Neural progenitor cell (in vitro differentiated cells): ENCODE measurements around the gene PCNT. TPM values are rescaled to one million over a fixed set of nuclear protein-coding genes. Genes with fewer than 3 reads are reported as not detected.

Source experiments
- DNase-seq: peaks from one replicate; pipeline ENCODE4 v3.0.0-alpha.2; 2016; ENCODE audit warnings: low spot score
- H2AFZ ChIP-seq: fragments of 200-600 bp; sonication (generic); replicated peaks from 2 replicates; pipeline ENCODE4 v1.6.1; 2016; ENCODE audit warnings: antibody characterized with exemption
- H3F3A ChIP-seq: fragments of 200-600 bp; sonication (generic); 2 replicates; pipeline ENCODE4 v1.6.1; 2016; ENCODE audit warnings: antibody characterized with exemption, low read depth
- H3K27ac ChIP-seq: fragments of 200-600 bp; sonication (generic); 2 replicates; pipeline ENCODE4 v1.5.1; 2016; ENCODE audit warnings: mild to moderate bottlenecking
- H3K27me3 ChIP-seq: fragments of 200-600 bp; sonication (generic); 2 replicates; pipeline ENCODE4 v1.6.1; 2016; ENCODE audit warnings: mild to moderate bottlenecking, moderate library complexity
- H3K36me3 ChIP-seq: fragments of 200-600 bp; sonication (generic); 2 replicates; pipeline ENCODE4 v1.5.1; 2016
- H3K4me1 ChIP-seq: fragments of 200-600 bp; sonication (generic); 2 replicates; pipeline ENCODE4 v1.6.1; 2016; ENCODE audit warnings: mixed run types
- H3K4me2 ChIP-seq: fragments of 200-600 bp; sonication (generic); 2 replicates; pipeline ENCODE4 v1.6.1; 2016
- H3K4me3 ChIP-seq: fragments of 200-600 bp; sonication (generic); 2 replicates; pipeline ENCODE4 v1.5.1; 2016
- H3K79me2 ChIP-seq: fragments of 200-600 bp; sonication (generic); 2 replicates; pipeline ENCODE4 v1.6.1; 2016; ENCODE audit warnings: low read depth
- H3K9ac ChIP-seq: fragments of 200-600 bp; sonication (generic); 2 replicates; pipeline ENCODE4 v1.6.1; 2016
- H3K9me3 ChIP-seq: fragments of 200-600 bp; sonication (generic); 2 replicates; pipeline ENCODE4 v1.5.1; 2016; ENCODE audit warnings: low read depth
- H4K20me1 ChIP-seq: fragments of 200-600 bp; sonication (generic); 2 replicates; pipeline ENCODE4 v1.6.1; 2016; ENCODE audit warnings: low read depth
- H3K27ac Mint-ChIP-seq: 3 replicates; pipeline ENCODE4 v1.8.0; 2021; ENCODE audit warnings: mixed read lengths
- H3K27me3 Mint-ChIP-seq: 2 replicates; pipeline ENCODE4 v1.8.0; 2022; ENCODE audit warnings: low read depth, mild to moderate bottlenecking, inconsistent platforms, moderate library complexity, mixed read lengths; ENCODE audit not compliant: insufficient read depth
- H3K36me3 Mint-ChIP-seq: 3 replicates; pipeline ENCODE4 v1.8.0; 2021; ENCODE audit warnings: mixed read lengths
- H3K4me1 Mint-ChIP-seq: 3 replicates; pipeline ENCODE4 v1.8.0; 2021; ENCODE audit warnings: mixed read lengths
- H3K4me3 Mint-ChIP-seq: 3 replicates; pipeline ENCODE4 v1.8.0; 2021; ENCODE audit warnings: mild to moderate bottlenecking, moderate library complexity, mixed read lengths
- H3K9me3 Mint-ChIP-seq: 3 replicates; pipeline ENCODE4 v1.8.0; 2020; ENCODE audit warnings: mixed read lengths
- CTCF ChIP-seq: fragments of 200-600 bp; sonication (generic); IDR thresholded peaks from 2 replicates; pipeline ENCODE4 v1.5.1; 2017; ENCODE audit warnings: antibody characterized with exemption, mild to moderate bottlenecking
- EZH2 ChIP-seq: fragments of 200-600 bp; sonication (generic); IDR thresholded peaks from 2 replicates; pipeline ENCODE4 v1.6.1; 2017; ENCODE audit warnings: antibody characterized with exemption, mild to moderate bottlenecking, moderate library complexity
- EZH2phosphoT487 ChIP-seq: fragments of 200-600 bp; sonication (generic); IDR thresholded peaks from 2 replicates; pipeline ENCODE4 v1.6.1; 2017; ENCODE audit warnings: antibody characterized with exemption
- total RNA-seq: library from RNA; depleted of rRNA; stranded (reverse); fragments of >200 nt; gene quantifications from 2 replicates; pipeline ENCODE4 v1.2.3, GENCODE V29; 2015; ENCODE audit warnings: low replicate concordance

PCNT gene
- total RNA-seq, 1 donor from 2014 or later, result 42.0 TPM

GRCh38 chr21:46489800-46490199 lies 165.8 kb downstream of the PCNT start:
- Mint-ChIP-seq H3K4me3 (no peak overlapping the region), H3K4me1 (no peaks in the 10 kb centered on the region), H3K9me3 (peaks cover 3% of the 10 kb centered on the region), H3K27me3 (no peaks in the 10 kb centered on the region), H3K36me3 (peaks cover 37% of the 10 kb centered on the region), H3K27ac (no peak overlapping the region)
- Histone ChIP-seq H2AFZ (no peak overlapping the region), H3K27me3 (no peaks in the 10 kb centered on the region), H3F3A (no peaks in the 10 kb centered on the region), H3K36me3 (no peaks in the 10 kb centered on the region), H3K79me2 (no peaks in the 10 kb centered on the region), H3K4me2 (no peak overlapping the region), H3K27ac (no peak overlapping the region), H3K4me1 (no peaks in the 10 kb centered on the region), H3K9me3 (no peaks in the 10 kb centered on the region), H4K20me1 (peaks cover 15% of the 10 kb centered on the region), H3K9ac (no peak overlapping the region), H3K4me3 (no peak overlapping the region)
- no peak for DNase-seq
- no peak for TF ChIP-seq CTCF
- TF ChIP-seq EZH2phosphoT487, result no peak
- TF ChIP-seq EZH2, result no peak

- no peak overlapping the region for H2AFZ ChIP-seq
- TF ChIP-seq CTCF (no peak), EZH2phosphoT487 (no peak), EZH2 (no peak)
- no peak overlapping the region for H3K4me3 ChIP-seq
- H3F3A ChIP-seq, result no peaks in the 10 kb centered on the region
- H3K79me2 ChIP-seq, result no peaks in the 10 kb centered on the region
- H3K27me3 ChIP-seq, result no peaks in the 10 kb centered on the region
- H3K36me3 ChIP-seq, result no peaks in the 10 kb centered on the region
- H3K27ac ChIP-seq, result no peak overlapping the region
- DNase-seq, result no peak
- no peaks in the 10 kb centered on the region for H3K27me3 Mint-ChIP-seq
- no peak overlapping the region for H3K4me2 ChIP-seq
- H3K4me3 Mint-ChIP-seq, result no peak overlapping the region
- H3K4me1 ChIP-seq, result no peaks in the 10 kb centered on the region
- peaks cover 15% of the 10 kb centered on the region for H4K20me1 ChIP-seq
- H3K36me3 Mint-ChIP-seq, result peaks cover 36% of the 10 kb centered on the region
- H3K27ac Mint-ChIP-seq, result no peak overlapping the region
- H3K4me1 Mint-ChIP-seq, result no peaks in the 10 kb centered on the region
- no peaks in the 10 kb centered on the region for H3K9me3 ChIP-seq
- peaks cover 3% of the 10 kb centered on the region for H3K9me3 Mint-ChIP-seq
- no peak overlapping the region for H3K9ac ChIP-seq
Observed at GRCh38 chr21:46491553-46491952, 167.6 kb downstream of the PCNT start.

GRCh38 chr21:46492851-46493250 lies 168.9 kb downstream of the PCNT start:
- H3K4me3 Mint-ChIP-seq, result no peak overlapping the region
- H3K36me3 Mint-ChIP-seq, result peaks cover 32% of the 10 kb centered on the region
- Histone ChIP-seq H4K20me1 (peaks cover 15% of the 10 kb centered on the region), H2AFZ (no peak overlapping the region), H3K36me3 (peaks cover 6% of the 10 kb centered on the region), H3K9ac (no peak overlapping the region), H3K27ac (no peak overlapping the region), H3F3A (no peaks in the 10 kb centered on the region), H3K4me1 (no peaks in the 10 kb centered on the region), H3K9me3 (no peaks in the 10 kb centered on the region), H3K4me2 (no peak overlapping the region), H3K27me3 (no peaks in the 10 kb centered on the region), H3K79me2 (no peaks in the 10 kb centered on the region), H3K4me3 (no peak overlapping the region)
- H3K4me1 Mint-ChIP-seq, result no peaks in the 10 kb centered on the region
- no peak overlapping the region for H3K27ac Mint-ChIP-seq
- peaks cover 3% of the 10 kb centered on the region for H3K9me3 Mint-ChIP-seq
- TF ChIP-seq EZH2phosphoT487, result no peak
- no peak for TF ChIP-seq CTCF
- no peak for TF ChIP-seq EZH2
- no peak for DNase-seq
- H3K27me3 Mint-ChIP-seq, result no peaks in the 10 kb centered on the region
